ENCODE results near the gene ARID1B. TPM values are rescaled to one million over a fixed set of nuclear protein-coding genes. Genes with fewer than 3 reads are reported as not detected.

The ARID1B gene
- total and polyA plus RNA-seq, 2 experiments from 2014 or later = 41.9 to 72.7 TPM

DNA sequence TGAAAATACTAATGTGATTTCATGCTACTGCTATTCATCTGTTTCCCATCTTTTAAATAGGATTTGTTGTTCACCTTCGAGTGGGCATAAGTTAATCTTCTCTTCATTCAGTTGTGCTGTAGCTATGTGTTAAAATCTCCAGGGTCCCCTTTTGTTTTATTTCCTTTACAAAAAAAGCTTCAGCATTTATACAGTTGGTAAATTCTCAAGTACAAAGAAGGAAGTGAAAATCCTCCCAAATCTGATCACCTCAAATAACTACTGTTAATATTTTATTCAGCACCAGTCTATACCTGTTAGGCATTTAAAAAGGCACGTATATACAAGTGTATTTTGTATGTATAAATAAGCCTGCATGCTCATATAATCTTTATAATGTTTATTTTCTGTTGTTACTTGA, 294.9 kb downstream of the ARID1B start:
- H3K4me3 ChIP-seq = no peak overlapping the region
- DNase-seq (ENCODE audit: low read depth in 1 of 2, low spot score in 1 of 2) = no peak
- H3K27ac ChIP-seq = no peak overlapping the region
- TF ChIP-seq, protein P1, sequence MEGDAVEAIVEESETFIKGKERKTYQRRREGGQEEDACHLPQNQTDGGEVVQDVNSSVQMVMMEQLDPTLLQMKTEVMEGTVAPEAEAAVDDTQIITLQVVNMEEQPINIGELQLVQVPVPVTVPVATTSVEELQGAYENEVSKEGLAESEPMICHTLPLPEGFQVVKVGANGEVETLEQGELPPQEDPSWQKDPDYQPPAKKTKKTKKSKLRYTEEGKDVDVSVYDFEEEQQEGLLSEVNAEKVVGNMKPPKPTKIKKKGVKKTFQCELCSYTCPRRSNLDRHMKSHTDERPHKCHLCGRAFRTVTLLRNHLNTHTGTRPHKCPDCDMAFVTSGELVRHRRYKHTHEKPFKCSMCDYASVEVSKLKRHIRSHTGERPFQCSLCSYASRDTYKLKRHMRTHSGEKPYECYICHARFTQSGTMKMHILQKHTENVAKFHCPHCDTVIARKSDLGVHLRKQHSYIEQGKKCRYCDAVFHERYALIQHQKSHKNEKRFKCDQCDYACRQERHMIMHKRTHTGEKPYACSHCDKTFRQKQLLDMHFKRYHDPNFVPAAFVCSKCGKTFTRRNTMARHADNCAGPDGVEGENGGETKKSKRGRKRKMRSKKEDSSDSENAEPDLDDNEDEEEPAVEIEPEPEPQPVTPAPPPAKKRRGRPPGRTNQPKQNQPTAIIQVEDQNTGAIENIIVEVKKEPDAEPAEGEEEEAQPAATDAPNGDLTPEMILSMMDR (IDR thresholded peaks at IDR 0.05; ENCODE audit: low read depth, low read length) = no peak
- no peaks in the 10 kb centered on the region for H3K27me3 ChIP-seq
- peaks cover 30% of the 10 kb centered on the region for H3K4me1 ChIP-seq (ENCODE audit: low read depth)
- H3K9me3 ChIP-seq (ENCODE audit: low read depth) = no peaks in the 10 kb centered on the region
- H3K36me3 ChIP-seq = no peaks in the 10 kb centered on the region

DNA sequence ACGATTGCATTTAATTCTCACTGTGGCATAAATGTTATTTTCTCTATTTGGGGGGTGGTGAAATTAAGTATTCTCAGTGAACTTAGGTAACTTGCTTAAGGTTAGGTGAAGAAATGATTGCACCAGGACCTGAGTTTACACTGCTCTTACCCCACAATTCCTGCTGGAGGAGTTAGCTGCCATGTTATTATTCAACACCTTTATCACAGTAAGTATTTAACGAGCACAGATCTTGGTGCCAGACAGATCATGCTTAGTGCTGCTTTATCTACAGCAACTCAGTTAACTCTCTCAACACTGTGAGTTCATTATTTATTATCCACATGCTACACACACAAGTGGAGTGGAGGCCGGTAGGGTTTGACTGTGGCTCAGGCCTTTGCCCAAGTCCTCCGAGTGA, 296.4 kb downstream of the ARID1B start:
- DNase-seq (ENCODE audit: low read depth in 1 of 2, low spot score in 1 of 2) = peak in 1 of 2 donors; percentile 17
- Histone ChIP-seq H3K27me3 (no peaks in the 10 kb centered on the region), H3K9me3 (ENCODE audit: low read depth) (no peaks in the 10 kb centered on the region), H3K4me1 (ENCODE audit: low read depth) (peaks cover 38% of the 10 kb centered on the region), H3K4me3 (no peak overlapping the region), H3K27ac (peak overlapping the region; percentile 26), H3K36me3 (no peaks in the 10 kb centered on the region)
- TF ChIP-seq, protein P1 (IDR thresholded peaks at IDR 0.05; ENCODE audit: low read depth, low read length) = no peak

DNA sequence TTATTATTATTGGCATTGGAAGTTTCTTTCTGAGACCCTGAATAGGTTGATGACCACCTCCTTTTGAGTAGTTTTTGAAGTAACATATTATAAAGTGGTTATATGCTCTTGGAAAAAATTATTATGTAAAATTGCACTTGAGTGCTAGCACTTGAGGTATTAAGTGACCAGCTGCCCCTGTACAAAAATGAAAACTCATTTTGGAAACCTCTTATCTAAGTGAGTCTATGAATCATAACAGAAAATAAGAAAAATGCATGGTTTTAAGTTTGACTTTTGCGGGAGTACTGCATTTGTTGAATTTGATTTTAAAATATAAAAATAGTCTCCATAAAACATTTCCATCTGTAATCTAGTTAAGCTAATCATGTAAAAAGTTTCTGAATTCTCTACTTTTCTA, 297.8 kb downstream of the ARID1B start:
- no peak overlapping the region for H3K27ac ChIP-seq

DNA sequence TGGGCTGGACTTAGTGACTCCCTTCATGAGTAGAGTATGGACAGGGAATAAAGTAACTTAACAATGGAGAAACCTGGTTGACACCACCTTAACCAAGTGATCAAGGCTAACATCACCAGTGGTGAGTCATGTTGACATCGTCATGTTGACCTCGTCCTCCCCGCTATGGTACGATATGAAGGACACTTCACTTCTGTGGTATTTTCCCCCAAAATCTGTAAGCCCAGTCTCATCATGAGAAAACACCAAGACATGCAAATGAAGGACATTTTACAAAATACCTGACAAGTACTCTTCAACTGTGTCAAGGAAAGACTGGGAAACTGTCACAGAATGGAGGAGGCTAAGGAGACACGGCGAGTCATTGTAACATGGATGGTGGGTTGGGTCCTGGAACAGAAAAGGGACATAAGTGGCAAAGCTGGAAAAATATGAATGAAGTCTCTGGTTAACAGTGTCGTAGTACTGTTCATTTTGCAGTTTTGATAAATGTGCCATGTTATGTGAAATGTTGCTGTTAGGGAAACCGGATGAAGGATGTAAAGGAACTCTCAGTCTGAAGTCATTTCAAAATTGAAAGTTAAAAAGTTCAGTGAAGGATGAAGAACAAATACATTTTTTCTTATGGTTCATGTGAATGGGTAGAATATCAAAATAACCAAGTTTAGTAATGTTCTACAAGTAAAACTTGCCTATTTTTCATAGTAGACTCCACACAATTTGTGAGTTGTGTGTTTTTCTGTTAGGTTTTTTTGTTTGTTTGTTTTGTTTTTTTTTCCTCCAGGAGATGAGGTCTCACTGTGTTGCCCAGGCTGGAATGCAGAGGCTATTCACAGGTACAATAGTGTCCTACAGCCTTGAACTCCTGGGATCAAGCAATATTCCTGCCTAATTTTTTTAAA, 298.6 kb downstream of the ARID1B start:
- Histone ChIP-seq H3K36me3 (no peaks in the 10 kb centered on the region), H3K9me3 (ENCODE audit: low read depth) (no peaks in the 10 kb centered on the region), H3K27me3 (no peaks in the 10 kb centered on the region), H3K27ac (no peak overlapping the region), H3K4me1 (ENCODE audit: low read depth) (peaks cover 26% of the 10 kb centered on the region), H3K4me3 (no peak overlapping the region)
- TF ChIP-seq, protein P1 (IDR thresholded peaks at IDR 0.05; ENCODE audit: low read depth, low read length) = no peak
- DNase-seq (ENCODE audit: low read depth in 1 of 2, low spot score in 1 of 2) = no peak

More for the DNA sequence above, 297.8 kb downstream of the ARID1B start:
- Histone ChIP-seq H3K27me3 (no peaks in the 10 kb centered on the region), H3K9me3 (ENCODE audit: low read depth) (no peaks in the 10 kb centered on the region), H3K4me3 (no peak overlapping the region), H3K36me3 (no peaks in the 10 kb centered on the region), H3K4me1 (ENCODE audit: low read depth) (peaks cover 32% of the 10 kb centered on the region)
- TF ChIP-seq, protein P1 (IDR thresholded peaks at IDR 0.05; ENCODE audit: low read depth, low read length) = no peak
- peak in 1 of 2 donors; percentile 27 for DNase-seq (ENCODE audit: low read depth in 1 of 2, low spot score in 1 of 2)

DNA sequence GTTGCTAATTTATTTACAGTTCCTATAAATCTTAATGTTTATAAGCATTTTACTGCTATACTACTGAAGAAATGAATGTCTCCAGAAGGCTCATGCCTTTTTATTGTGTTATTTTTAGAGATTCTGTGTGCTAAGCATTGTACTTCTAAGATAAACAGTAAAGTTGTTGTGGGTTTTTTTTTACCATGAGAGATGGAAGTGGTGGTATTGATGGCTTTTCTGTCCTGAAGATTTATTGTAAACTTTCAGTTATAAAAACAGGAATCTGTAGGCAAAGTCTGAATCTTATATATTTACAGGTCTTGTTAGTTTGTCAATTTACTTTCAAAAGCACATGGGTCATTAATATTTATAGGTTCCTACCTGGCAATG, 299.3 kb downstream of the ARID1B start:
- H3K9me3 ChIP-seq (ENCODE audit: low read depth) = no peaks in the 10 kb centered on the region
- H3K36me3 ChIP-seq = no peaks in the 10 kb centered on the region
- H3K4me3 ChIP-seq = no peak overlapping the region
- DNase-seq (ENCODE audit: low read depth in 1 of 2, low spot score in 1 of 2) = no peak
- TF ChIP-seq, protein P1 (IDR thresholded peaks at IDR 0.05; ENCODE audit: low read depth, low read length) = no peak
- H3K4me1 ChIP-seq (ENCODE audit: low read depth) = peaks cover 22% of the 10 kb centered on the region
- no peak overlapping the region for H3K27ac ChIP-seq
- H3K27me3 ChIP-seq = no peaks in the 10 kb centered on the region
